Activated T-helper 1 cell treated with Interleukin-2 at 50 U/mL for 16 hours (primary cell): ENCODE measurements around the gene MTHFD1.

Experiments
- DNase-seq: peaks from one replicate; pipeline ENCODE4 v3.0.0-alpha.2; 2020; ENCODE audit warnings: low read depth

MTHFD1 gene

GRCh38 chr14:64407329-64407728 lies 19.2 kb downstream of the MTHFD1 start:
- DNase-seq = no peak

GRCh38 chr14:64409126-64409920 lies 21.2 kb downstream of the MTHFD1 start:
- no peak for DNase-seq

- no peak for DNase-seq
These were observed 22.1 kb downstream of the MTHFD1 start for GRCh38 chr14:64410084-64410774.

- DNase-seq = no peak
These were observed 22.8 kb downstream of the MTHFD1 start for GRCh38 chr14:64411001-64411400.

- DNase-seq = no peak
These were observed 24.1 kb downstream of the MTHFD1 start for GRCh38 chr14:64412237-64412636.

- no peak for DNase-seq
These were observed 28.3 kb downstream of the MTHFD1 start for GRCh38 chr14:64416348-64416932.

- no peak for DNase-seq
These were observed 29.1 kb downstream of the MTHFD1 start for GRCh38 chr14:64417055-64417770.

GRCh38 chr14:64417771-64418125 lies 29.6 kb downstream of the MTHFD1 start:
- no peak for DNase-seq

- no peak for DNase-seq
These were observed 30.9 kb downstream of the MTHFD1 start for GRCh38 chr14:64419003-64419402.

GRCh38 chr14:64421166-64421565 lies 33.0 kb downstream of the MTHFD1 start:
- DNase-seq = no peak

- DNase-seq = no peak
These were observed 33.9 kb downstream of the MTHFD1 start for GRCh38 chr14:64422005-64422404.

- DNase-seq = no peak
These were observed 34.6 kb downstream of the MTHFD1 start for GRCh38 chr14:64422756-64423155.

GRCh38 chr14:64423987-64424386 lies 35.8 kb downstream of the MTHFD1 start:
- DNase-seq = no peak

- DNase-seq = no peak
These were observed 46.4 kb downstream of the MTHFD1 start for GRCh38 chr14:64434528-64434927.

GRCh38 chr14:64438181-64438841 lies 50.2 kb downstream of the MTHFD1 start:
- DNase-seq = no peak

GRCh38 chr14:64439141-64439540 lies 51.0 kb downstream of the MTHFD1 start:
- no peak for DNase-seq

GRCh38 chr14:64440494-64440893 lies 52.3 kb downstream of the MTHFD1 start:
- DNase-seq = no peak

GRCh38 chr14:64442300-64442988 lies 54.3 kb downstream of the MTHFD1 start:
- no peak for DNase-seq

GRCh38 chr14:64444140-64444539 lies 56.0 kb downstream of the MTHFD1 start:
- no peak for DNase-seq

- no peak for DNase-seq
These were observed 57.1 kb downstream of the MTHFD1 start for GRCh38 chr14:64444984-64445845.
